HepG2 (cell line): ENCODE data around the gene ELP1.

Experiments
- AKAP8 ChIP-seq: sonication (generic); formaldehyde crosslinking; IDR thresholded peaks from 2 replicates; pipeline ENCODE4 v1.5.1; 2020; ENCODE audit warnings: mild to moderate bottlenecking, missing genetic modification reagents
- CTCF ChIP-seq: sonication (generic); formaldehyde crosslinking; IDR thresholded peaks from 2 replicates; pipeline ENCODE4 v1.5.0; 2020; ENCODE audit warnings: mild to moderate bottlenecking, missing genetic modification reagents, moderate library complexity
- EHMT2 ChIP-seq: fragments of 200-600 bp; sonication (generic); IDR thresholded peaks from 2 replicates; pipeline ENCODE4 v1.7.0; 2017; ENCODE audit warnings: antibody characterized with exemption, low read depth, low read length, borderline replicate concordance
- MXD1 ChIP-seq: sonication (generic); formaldehyde crosslinking; IDR thresholded peaks from 2 replicates; pipeline ENCODE4 v1.4.0; 2020; ENCODE audit warnings: mild to moderate bottlenecking, missing genetic modification reagents
- NR2C2 ChIP-seq: sonication (generic); formaldehyde crosslinking; IDR thresholded peaks from 2 replicates; pipeline ENCODE4 v1.4.0; 2020; ENCODE audit warnings: missing genetic modification reagents, mild to moderate bottlenecking, moderate library complexity, borderline replicate concordance
- SETDB1 ChIP-seq: sonication (generic); formaldehyde crosslinking; IDR thresholded peaks from 2 replicates; pipeline ENCODE4 v1.5.1; 2020; ENCODE audit warnings: missing genetic modification reagents, mild to moderate bottlenecking, borderline replicate concordance
- ZNF468 ChIP-seq: sonication (generic); formaldehyde crosslinking; IDR thresholded peaks from 2 replicates; pipeline ENCODE4 v1.8.0; 2022; ENCODE audit warnings: mild to moderate bottlenecking, moderate library complexity, missing genetic modification reagents

DNA sequence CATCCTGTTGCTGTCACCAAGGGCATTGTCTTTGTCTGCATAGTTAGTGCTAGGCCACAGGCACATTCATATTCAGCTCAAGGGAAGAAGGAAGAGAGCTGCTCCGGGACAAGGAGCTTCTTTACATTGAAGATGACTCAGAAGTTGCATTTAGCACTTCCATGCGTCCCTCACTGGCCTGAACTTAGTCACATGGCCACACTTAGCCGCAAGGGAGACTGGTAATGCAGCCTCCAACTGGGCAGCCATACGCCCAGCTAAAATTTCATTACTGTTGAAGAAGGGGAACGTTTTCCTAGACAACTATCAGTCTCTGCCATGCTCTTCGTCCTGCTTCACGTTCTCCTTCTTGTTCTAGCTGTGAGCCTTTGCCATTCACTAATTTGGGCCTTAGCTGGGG is 98.1 kb downstream of the ELP1 start:
- TF ChIP-seq CTCF (CRISPR knock-in tag): no peak
- no peak for TF ChIP-seq EHMT2
- no peak for TF ChIP-seq ZNF468 (CRISPR knock-in tag)
- no peak for TF ChIP-seq SETDB1 (CRISPR knock-in tag)
- TF ChIP-seq MXD1: no peak
- TF ChIP-seq AKAP8 (CRISPR knock-in tag): no peak
- TF ChIP-seq NR2C2 (CRISPR knock-in tag): no peak
